ENCODE data around the gene PML. TPM values are rescaled to one million over a fixed set of nuclear protein-coding genes. Genes with fewer than 3 reads are reported as not detected.
"Not testable (repeated sequence)": the region's sequence is repeated elsewhere in the genome, so short reads cannot be mapped to it uniquely, and the experiment has no call there.

Gene PML
- polyA plus RNA-seq, 1 experiment, result 14.3 TPM

- H3K4me3 ChIP-seq (ENCODE audit: low read depth, low read length), result no peak overlapping the region
- ChIA-PET CTCF (interaction anchor here (0.7 to 1.8 kb wide), 3 partner anchors 8 to 260 kb away, joined by 3 to 7 read pairs (median 4); no protein-coding TSS in a partner anchor), POLR2A (no interaction called here)
- DNase-seq (ENCODE audit: low read depth), result no peak
- no peak for TF ChIP-seq CTCF (IDR thresholded peaks at IDR 0.05; ENCODE audit: insufficient read depth, low read depth, low read length)
- 0 out of 2 replicates have a peak, but pooled peaks cover 2% of the 10 kb centered on the region for H3K27me3 ChIP-seq (ENCODE audit: control insufficient read depth, insufficient read depth, low read length)
- H3K36me3 ChIP-seq (ENCODE audit: control insufficient read depth, insufficient read depth, low read length), result no peaks in the 10 kb centered on the region
Measured at GRCh38 chr15:74062236-74062635, 67.7 kb downstream of the PML start.

GRCh38 chr15:74062671-74063070, 68.2 kb downstream of the PML start:
- ChIA-PET CTCF (interaction anchor here (0.7 to 1.8 kb wide), 3 partner anchors 9 to 260 kb away, joined by 3 to 7 read pairs (median 4); no protein-coding TSS in a partner anchor), POLR2A (no interaction called here)
- no peaks in the 10 kb centered on the region for H3K36me3 ChIP-seq (ENCODE audit: control insufficient read depth, insufficient read depth, low read length)
- DNase-seq (ENCODE audit: low read depth), result no peak
- 0 out of 2 replicates have a peak, but pooled peaks cover 2% of the 10 kb centered on the region for H3K27me3 ChIP-seq (ENCODE audit: control insufficient read depth, insufficient read depth, low read length)
- H3K4me3 ChIP-seq (ENCODE audit: low read depth, low read length), result no peak overlapping the region
- no peak for TF ChIP-seq CTCF (IDR thresholded peaks at IDR 0.05; ENCODE audit: insufficient read depth, low read depth, low read length)

- DNase-seq (ENCODE audit: low read depth); H3K36me3 ChIP-seq (ENCODE audit: control insufficient read depth, insufficient read depth, low read length); H3K27me3 ChIP-seq (ENCODE audit: control insufficient read depth, insufficient read depth, low read length); H3K4me3 ChIP-seq (ENCODE audit: low read depth, low read length); POLR2A ChIA-PET: not testable (repeated sequence)
- CTCF ChIA-PET, result interaction anchor here (1.3 to 1.8 kb wide), 2 partner anchors 9 to 259 kb away, joined by 4 to 7 read pairs; no protein-coding TSS in a partner anchor
Measured at GRCh38 chr15:74063425-74064146, 69.1 kb downstream of the PML start.

GRCh38 chr15:74064183-74064582, 69.7 kb downstream of the PML start:
- H3K27me3 ChIP-seq (ENCODE audit: control insufficient read depth, insufficient read depth, low read length); POLR2A ChIA-PET; DNase-seq (ENCODE audit: low read depth); H3K36me3 ChIP-seq (ENCODE audit: control insufficient read depth, insufficient read depth, low read length); H3K4me3 ChIP-seq (ENCODE audit: low read depth, low read length): not testable (repeated sequence)
- CTCF ChIA-PET, result interaction anchor here (2.1 kb wide), 1 partner anchor 10 kb away, joined by 10 read pairs; no protein-coding TSS in a partner anchor

- H3K4me3 ChIP-seq (ENCODE audit: low read depth, low read length); POLR2A ChIA-PET; H3K27me3 ChIP-seq (ENCODE audit: control insufficient read depth, insufficient read depth, low read length); DNase-seq (ENCODE audit: low read depth); H3K36me3 ChIP-seq (ENCODE audit: control insufficient read depth, insufficient read depth, low read length): not testable (repeated sequence)
- CTCF ChIA-PET, result interaction anchor here (0.6 to 2.1 kb wide), 5 partner anchors 10 to 256 kb away, joined by 3 to 10 read pairs (median 3); no protein-coding TSS in a partner anchor
Measured at GRCh38 chr15:74064822-74065221, 70.3 kb downstream of the PML start.

GRCh38 chr15:74065684-74066411, 71.3 kb downstream of the PML start:
- H3K27me3 ChIP-seq (ENCODE audit: control insufficient read depth, insufficient read depth, low read length); H3K4me3 ChIP-seq (ENCODE audit: low read depth, low read length); DNase-seq (ENCODE audit: low read depth); H3K36me3 ChIP-seq (ENCODE audit: control insufficient read depth, insufficient read depth, low read length); POLR2A ChIA-PET: not testable (repeated sequence)
- TF ChIP-seq CTCF (IDR thresholded peaks at IDR 0.05; ENCODE audit: insufficient read depth, low read depth, low read length), result peak; percentile 32; the same call in 1 of the 2 replicates
- CTCF ChIA-PET, result interaction anchor here (1.7 to 2.1 kb wide), 2 partner anchors 11 to 255 kb away, joined by 4 to 10 read pairs; no protein-coding TSS in a partner anchor

GRCh38 chr15:74071645-74072044, 77.1 kb downstream of the PML start:
- H3K4me3 ChIP-seq (ENCODE audit: low read depth, low read length); CTCF ChIA-PET: not testable (repeated sequence)

GRCh38 chr15:74072132-74072531, 77.6 kb downstream of the PML start:
- H3K27me3 ChIP-seq (ENCODE audit: control insufficient read depth, insufficient read depth, low read length); POLR2A ChIA-PET; DNase-seq (ENCODE audit: low read depth); H3K4me3 ChIP-seq (ENCODE audit: low read depth, low read length); H3K36me3 ChIP-seq (ENCODE audit: control insufficient read depth, insufficient read depth, low read length); CTCF ChIA-PET: not testable (repeated sequence)

More at GRCh38 chr15:74071645-74072044, 77.1 kb downstream of the PML start:
- DNase-seq (ENCODE audit: low read depth); H3K27me3 ChIP-seq (ENCODE audit: control insufficient read depth, insufficient read depth, low read length); POLR2A ChIA-PET; H3K36me3 ChIP-seq (ENCODE audit: control insufficient read depth, insufficient read depth, low read length): not testable (repeated sequence)
